Neural crest cell (in vitro differentiated cells): Measurements from ENCODE around the gene BIK. TPM values are rescaled to one million over a fixed set of nuclear protein-coding genes. Genes with fewer than 3 reads are reported as not detected.

Source experiments
- DNase-seq: peaks from one replicate; pipeline ENCODE4 v3.0.0; 2021; ENCODE audit warnings: low read depth, mixed read lengths, low spot score
- H3K27ac Mint-ChIP-seq: one replicate; pipeline ENCODE4 v1.8.0; 2021; ENCODE audit warnings: mild to moderate bottlenecking, mixed read lengths; ENCODE audit not compliant: unreplicated experiment
- H3K27me3 Mint-ChIP-seq: 2 replicates; pipeline ENCODE4 v1.8.0; 2021; ENCODE audit warnings: low read depth, mild to moderate bottlenecking, mixed read lengths
- H3K36me3 Mint-ChIP-seq: 2 replicates; pipeline ENCODE4 v1.8.0; 2021; ENCODE audit warnings: low read depth, mild to moderate bottlenecking, mixed read lengths
- H3K4me1 Mint-ChIP-seq: 2 replicates; pipeline ENCODE4 v1.8.0; 2021; ENCODE audit warnings: mixed read lengths
- H3K4me3 Mint-ChIP-seq: one replicate; pipeline ENCODE4 v1.8.0; 2021; ENCODE audit warnings: mild to moderate bottlenecking, mixed read lengths
- H3K9me3 Mint-ChIP-seq: 2 replicates; pipeline ENCODE4 v1.8.0; 2021; ENCODE audit warnings: mixed read lengths
- total RNA-seq: library from RNA; stranded (reverse); gene quantifications from 2 replicates; pipeline ENCODE4 v1.2.1, GENCODE V29; 2021
- TF ChIP-seq, protein P1 (sequence below): fragments of 200-600 bp; sonication (generic); conservative IDR thresholded peaks from 2 replicates; pipeline ENCODE4 v1.5.0; 2021; ENCODE audit warnings: antibody characterized with exemption, mild to moderate bottlenecking

The BIK gene
- total RNA-seq, 1 donor from 2014 or later = 0.61 TPM

DNA sequence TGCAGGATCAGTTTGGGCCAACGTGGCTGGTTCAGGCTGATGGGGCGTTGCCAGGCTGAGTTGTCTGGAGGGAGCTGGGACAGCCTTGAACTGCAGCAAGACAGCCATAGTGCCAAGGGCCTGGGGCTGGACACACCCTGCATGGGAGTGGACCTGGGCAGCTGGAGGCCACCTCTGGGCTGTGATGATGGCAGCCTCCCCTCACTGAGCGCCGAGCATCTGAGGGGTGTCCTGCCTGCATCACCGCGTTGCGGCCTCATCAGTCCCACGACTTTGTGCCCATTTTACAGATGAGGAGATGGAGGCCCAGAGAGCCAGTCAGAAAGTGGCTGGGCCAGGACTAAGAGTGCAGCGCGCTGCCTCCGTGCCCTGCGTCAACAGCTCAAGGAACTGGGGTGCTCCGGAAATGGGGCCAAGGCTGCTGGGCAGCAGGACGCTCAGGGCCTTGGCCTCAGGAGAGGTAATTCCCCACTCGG lies 40.2 kb downstream of the BIK start:
- TF ChIP-seq, protein P1, sequence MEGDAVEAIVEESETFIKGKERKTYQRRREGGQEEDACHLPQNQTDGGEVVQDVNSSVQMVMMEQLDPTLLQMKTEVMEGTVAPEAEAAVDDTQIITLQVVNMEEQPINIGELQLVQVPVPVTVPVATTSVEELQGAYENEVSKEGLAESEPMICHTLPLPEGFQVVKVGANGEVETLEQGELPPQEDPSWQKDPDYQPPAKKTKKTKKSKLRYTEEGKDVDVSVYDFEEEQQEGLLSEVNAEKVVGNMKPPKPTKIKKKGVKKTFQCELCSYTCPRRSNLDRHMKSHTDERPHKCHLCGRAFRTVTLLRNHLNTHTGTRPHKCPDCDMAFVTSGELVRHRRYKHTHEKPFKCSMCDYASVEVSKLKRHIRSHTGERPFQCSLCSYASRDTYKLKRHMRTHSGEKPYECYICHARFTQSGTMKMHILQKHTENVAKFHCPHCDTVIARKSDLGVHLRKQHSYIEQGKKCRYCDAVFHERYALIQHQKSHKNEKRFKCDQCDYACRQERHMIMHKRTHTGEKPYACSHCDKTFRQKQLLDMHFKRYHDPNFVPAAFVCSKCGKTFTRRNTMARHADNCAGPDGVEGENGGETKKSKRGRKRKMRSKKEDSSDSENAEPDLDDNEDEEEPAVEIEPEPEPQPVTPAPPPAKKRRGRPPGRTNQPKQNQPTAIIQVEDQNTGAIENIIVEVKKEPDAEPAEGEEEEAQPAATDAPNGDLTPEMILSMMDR = no peak
- H3K27ac Mint-ChIP-seq = no peak overlapping the region
- DNase-seq = no peak
- H3K4me1 Mint-ChIP-seq = peaks cover 9% of the 10 kb centered on the region
- peaks cover 19% of the 10 kb centered on the region for H3K27me3 Mint-ChIP-seq
- no peaks in the 10 kb centered on the region for H3K36me3 Mint-ChIP-seq
- peak overlapping the region; percentile 84 for H3K4me3 Mint-ChIP-seq
- no peaks in the 10 kb centered on the region for H3K9me3 Mint-ChIP-seq

DNA sequence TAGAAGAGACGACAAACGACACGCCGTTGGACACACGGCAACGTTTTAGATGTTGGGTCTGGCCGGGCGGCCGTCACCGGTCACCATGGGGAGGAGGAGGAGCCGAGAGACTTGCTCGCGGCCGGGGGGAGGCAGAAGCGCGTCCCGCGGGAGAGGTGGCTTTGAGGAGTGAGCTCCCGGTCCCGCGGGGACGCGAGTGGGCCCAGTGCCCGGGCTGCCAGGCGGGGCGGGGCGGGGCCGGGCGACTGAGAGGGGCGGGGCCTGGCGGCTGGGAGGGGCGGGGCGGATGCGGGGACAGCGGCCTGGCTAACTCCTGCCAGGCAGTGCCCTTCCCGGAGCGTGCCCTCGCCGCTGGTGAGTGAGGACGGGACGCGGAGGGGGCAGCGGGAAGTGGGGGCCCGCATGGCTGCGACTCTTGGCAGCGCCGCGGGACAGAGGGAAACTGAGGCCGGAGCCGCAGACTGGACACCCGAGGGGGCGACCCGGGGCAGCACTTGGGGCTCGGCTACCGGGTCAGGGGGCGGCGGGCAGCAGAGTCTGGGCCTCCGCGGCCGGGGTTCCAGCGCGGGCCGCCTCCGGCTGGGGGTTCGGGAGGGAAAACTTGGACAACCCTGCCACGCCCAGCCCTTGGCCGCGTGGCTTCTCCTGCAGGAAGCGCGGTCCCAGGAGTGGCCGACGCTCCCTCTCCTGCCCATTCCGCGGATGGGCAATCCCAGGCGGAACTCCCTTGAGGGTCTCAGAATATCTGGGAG lies 40.9 kb downstream of the BIK start, which contains the start of gene TSPO:
TSS of gene TSPO (plus strand) at position 309 of the 752 bp plus-strand sequence. CDS start 7,680 bp downstream, outside the sequence.
- peak; percentile 29 for DNase-seq
- Mint-ChIP-seq H3K4me3 (peak within 1 kb of the TSS; percentile 84), H3K9me3 (no peaks in the 10 kb centered on the region), H3K27me3 (peaks cover 19% of the 10 kb centered on the region), H3K27ac (peak within 1 kb of the TSS; percentile 57), H3K36me3 (no peaks in the 10 kb centered on the region), H3K4me1 (peaks cover 9% of the 10 kb centered on the region)
- TF ChIP-seq, protein P1 = no peak

DNA sequence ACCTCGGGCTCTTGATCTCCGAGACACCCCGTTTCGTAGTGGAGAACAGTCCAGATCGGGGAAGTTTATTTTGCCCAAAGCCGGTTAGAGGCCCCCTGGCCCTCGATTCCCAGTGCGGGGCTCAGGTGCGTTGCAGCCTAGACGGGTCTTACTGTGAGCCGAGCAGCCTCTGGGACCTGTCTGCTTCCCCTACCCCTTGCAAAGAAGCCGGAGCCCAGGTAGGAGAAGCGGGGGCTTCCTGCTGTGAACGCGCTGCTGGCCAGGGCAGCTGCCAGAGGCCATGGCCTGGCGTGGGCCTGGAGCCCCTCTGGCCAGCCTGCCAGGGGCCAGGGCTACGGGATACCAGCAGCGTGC lies 41.4 kb downstream of the BIK start:
- peaks cover 19% of the 10 kb centered on the region for H3K27me3 Mint-ChIP-seq
- no peak for DNase-seq
- TF ChIP-seq, protein P1 = no peak
- H3K27ac Mint-ChIP-seq = no peak overlapping the region
- no peaks in the 10 kb centered on the region for H3K36me3 Mint-ChIP-seq
- H3K4me1 Mint-ChIP-seq = peaks cover 9% of the 10 kb centered on the region
- H3K4me3 Mint-ChIP-seq = no peak overlapping the region
- no peaks in the 10 kb centered on the region for H3K9me3 Mint-ChIP-seq

DNA sequence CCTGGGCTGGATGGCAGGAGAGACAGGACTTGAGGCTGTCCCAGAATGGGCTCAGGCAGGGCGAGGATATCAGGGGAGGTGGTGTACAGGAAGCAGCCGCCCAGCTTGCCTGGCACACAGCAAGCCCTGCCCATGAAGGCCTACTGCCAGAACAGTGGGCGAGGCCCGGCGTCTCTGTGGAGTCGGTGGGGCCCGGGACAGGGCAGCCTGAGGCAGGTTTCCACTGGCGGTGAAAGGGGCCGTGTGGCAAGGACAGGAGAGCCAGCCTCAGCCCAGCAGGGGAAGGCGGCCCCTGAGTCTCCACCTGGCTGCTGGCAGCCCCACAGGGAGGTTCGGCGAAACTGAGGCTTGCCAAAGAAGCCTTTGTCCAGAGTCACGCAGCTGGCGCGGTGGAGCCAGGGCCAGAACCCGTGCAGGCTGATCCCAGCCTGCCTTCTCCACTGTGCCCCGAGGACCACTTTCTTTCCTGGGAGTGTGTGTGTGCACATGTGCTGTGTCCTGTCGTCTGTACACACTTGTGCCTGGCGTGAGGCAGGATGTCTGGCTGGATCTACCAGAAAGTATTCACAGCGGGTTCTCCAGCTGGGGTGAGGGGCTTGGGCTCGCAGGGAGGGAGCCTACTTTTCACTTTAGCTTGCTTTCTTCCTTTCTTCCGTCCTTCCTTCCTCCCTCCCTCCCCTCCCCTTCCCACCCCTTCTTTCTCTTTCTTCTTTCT lies 42.0 kb downstream of the BIK start:
- no peak for DNase-seq

DNA sequence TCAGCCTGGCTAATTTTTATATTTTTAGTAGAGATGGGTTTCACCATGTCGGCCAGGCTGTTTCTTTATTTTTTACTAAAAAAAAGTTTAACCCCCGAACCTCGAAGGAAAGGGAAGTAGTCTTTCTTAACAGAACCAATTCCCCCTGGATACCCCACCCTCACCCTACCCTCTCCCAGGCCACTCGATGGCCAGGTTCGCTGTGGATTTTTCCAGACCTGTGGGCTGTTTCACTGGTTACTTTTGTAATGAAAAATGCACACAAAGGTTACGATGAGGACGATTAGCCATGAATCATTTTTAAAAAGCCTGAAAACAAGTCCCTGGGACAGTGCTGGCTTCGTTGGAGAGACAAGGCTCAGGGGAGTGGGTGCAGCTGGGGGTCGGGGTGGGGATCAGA lies 43.3 kb downstream of the BIK start:
- peaks cover 12% of the 10 kb centered on the region for H3K27me3 Mint-ChIP-seq
- DNase-seq = no peak
- TF ChIP-seq, protein P1 = no peak
- peaks cover 18% of the 10 kb centered on the region for H3K4me1 Mint-ChIP-seq
- H3K9me3 Mint-ChIP-seq = no peaks in the 10 kb centered on the region
- no peak overlapping the region for H3K27ac Mint-ChIP-seq
- no peaks in the 10 kb centered on the region for H3K36me3 Mint-ChIP-seq
- H3K4me3 Mint-ChIP-seq = no peak overlapping the region

More for the DNA sequence above, 42.0 kb downstream of the BIK start:
- Mint-ChIP-seq H3K27me3 (peaks cover 19% of the 10 kb centered on the region), H3K4me3 (peak overlapping the region; percentile 56), H3K9me3 (no peaks in the 10 kb centered on the region), H3K27ac (no peak overlapping the region), H3K4me1 (peaks cover 9% of the 10 kb centered on the region), H3K36me3 (no peaks in the 10 kb centered on the region)
- TF ChIP-seq, protein P1 = no peak
